BJ (cell line): Measurements from ENCODE around the gene KIF17. TPM values are rescaled to one million over a fixed set of nuclear protein-coding genes. Genes with fewer than 3 reads are reported as not detected.

Experiments used
- CTCF ChIA-PET: fragments of 350-600 bp; formaldehyde crosslinking; extraction: SDS; loops from one replicate; lab custom pipeline; 2021; ENCODE audit warnings: antibody characterized with exemption, inconsistent platforms; lab: Yijun Ruan, JAX
- POLR2A ChIA-PET: fragments of 300-600 bp; sonication (Branson Sonifier 250); formaldehyde crosslinking; extraction: SDS; loops from one replicate; lab custom pipeline; 2021; ENCODE audit warnings: antibody characterized with exemption; lab: Charles Lee
- DNase-seq: peaks from one replicate; pipeline ENCODE4 v3.0.0-alpha.2; 2011; ENCODE audit warnings: low read depth
- H3K27me3 ChIP-seq: 2 replicates; pipeline ENCODE4 v1.6.0; 2011; ENCODE audit warnings: low read length; ENCODE audit not compliant: control insufficient read depth, insufficient read depth
- H3K36me3 ChIP-seq: 2 replicates; pipeline ENCODE4 v1.5.1; 2011; ENCODE audit warnings: low read length; ENCODE audit not compliant: control insufficient read depth, insufficient read depth
- H3K4me3 ChIP-seq: 2 replicates; pipeline ENCODE4 v1.5.1; 2011; ENCODE audit warnings: low read depth, mild to moderate bottlenecking, control low read depth, low read length
- polyA plus RNA-seq: library from polyadenylated mRNA; depleted of rRNA; stranded (reverse); fragments of >200 nt; gene quantifications from 2 replicates; pipeline ENCODE4 v1.2.3, GENCODE V29; 2011
- TF ChIP-seq, protein P1 (sequence below): IDR thresholded peaks from 2 replicates; pipeline ENCODE4 v1.5.1; 2011; ENCODE audit warnings: low read depth, mild to moderate bottlenecking, control low read depth, inconsistent platforms, low read length, moderate library complexity; ENCODE audit not compliant: insufficient read depth

KIF17 gene
- polyA plus RNA-seq, 1 experiment: 3.7 TPM

GRCh38 chr1:20668581-20668980 lies 49.2 kb downstream of the KIF17 start:
- Histone ChIP-seq H3K36me3 (no peaks in the 10 kb centered on the region; the same call in 1 of the 2 replicates), H3K4me3 (no peak overlapping the region), H3K27me3 (no peaks in the 10 kb centered on the region)
- POLR2A ChIA-PET: no interaction called here
- TF ChIP-seq, protein P1, sequence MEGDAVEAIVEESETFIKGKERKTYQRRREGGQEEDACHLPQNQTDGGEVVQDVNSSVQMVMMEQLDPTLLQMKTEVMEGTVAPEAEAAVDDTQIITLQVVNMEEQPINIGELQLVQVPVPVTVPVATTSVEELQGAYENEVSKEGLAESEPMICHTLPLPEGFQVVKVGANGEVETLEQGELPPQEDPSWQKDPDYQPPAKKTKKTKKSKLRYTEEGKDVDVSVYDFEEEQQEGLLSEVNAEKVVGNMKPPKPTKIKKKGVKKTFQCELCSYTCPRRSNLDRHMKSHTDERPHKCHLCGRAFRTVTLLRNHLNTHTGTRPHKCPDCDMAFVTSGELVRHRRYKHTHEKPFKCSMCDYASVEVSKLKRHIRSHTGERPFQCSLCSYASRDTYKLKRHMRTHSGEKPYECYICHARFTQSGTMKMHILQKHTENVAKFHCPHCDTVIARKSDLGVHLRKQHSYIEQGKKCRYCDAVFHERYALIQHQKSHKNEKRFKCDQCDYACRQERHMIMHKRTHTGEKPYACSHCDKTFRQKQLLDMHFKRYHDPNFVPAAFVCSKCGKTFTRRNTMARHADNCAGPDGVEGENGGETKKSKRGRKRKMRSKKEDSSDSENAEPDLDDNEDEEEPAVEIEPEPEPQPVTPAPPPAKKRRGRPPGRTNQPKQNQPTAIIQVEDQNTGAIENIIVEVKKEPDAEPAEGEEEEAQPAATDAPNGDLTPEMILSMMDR: no peak
- no peak for DNase-seq
- CTCF ChIA-PET: no interaction called here

DNA sequence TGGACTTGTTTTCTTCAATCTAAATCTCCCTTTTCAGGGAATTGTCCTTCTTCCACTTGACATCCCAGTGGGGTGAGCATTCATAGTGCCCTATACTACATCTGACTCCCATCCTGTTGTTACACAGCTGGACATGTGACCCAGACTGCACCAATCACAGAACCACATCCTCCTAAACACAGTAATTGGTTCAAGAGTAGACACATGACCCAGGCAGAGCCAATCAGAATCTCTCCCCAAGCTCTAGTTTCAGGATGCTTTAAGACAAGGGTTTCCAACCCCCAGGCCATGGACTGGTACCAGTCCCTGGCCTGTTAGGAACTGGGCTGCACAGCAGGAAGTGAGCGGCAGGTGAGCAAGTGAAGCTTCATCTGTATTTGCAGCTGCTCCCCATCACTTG lies 51.0 kb downstream of the KIF17 start:
- no peak for DNase-seq
- ChIA-PET POLR2A (no interaction called here), CTCF (interaction anchor here (0.6 kb wide), 1 partner anchor 145 kb away, joined by 5 read pairs; no protein-coding TSS in a partner anchor)
- H3K4me3 ChIP-seq: no peak overlapping the region
- no peaks in the 10 kb centered on the region; the same call in 1 of the 2 replicates for H3K36me3 ChIP-seq
- TF ChIP-seq, protein P1: no peak
- no peaks in the 10 kb centered on the region for H3K27me3 ChIP-seq

- DNase-seq: no peak
- H3K36me3 ChIP-seq: no peaks in the 10 kb centered on the region
- H3K4me3 ChIP-seq: no peak overlapping the region
- H3K27me3 ChIP-seq: no peaks in the 10 kb centered on the region
- TF ChIP-seq, protein P1: no peak
- CTCF ChIA-PET: interaction anchor here (0.6 to 0.7 kb wide), 2 partner anchors 146 to 529 kb away, joined by 3 to 5 read pairs; no protein-coding TSS in a partner anchor
- POLR2A ChIA-PET: no interaction called here
Measured at GRCh38 chr1:20666146-20666545, 51.7 kb downstream of the KIF17 start.

GRCh38 chr1:20665726-20666125 lies 52.1 kb downstream of the KIF17 start:
- no peaks in the 10 kb centered on the region for H3K36me3 ChIP-seq
- ChIA-PET CTCF (interaction anchor here (0.7 kb wide), 1 partner anchor 529 kb away, joined by 3 read pairs; no protein-coding TSS in a partner anchor), POLR2A (interaction anchor here (0.7 kb wide), 1 partner anchor 622 kb away, joined by 19 read pairs; no protein-coding TSS in a partner anchor)
- TF ChIP-seq, protein P1: no peak
- no peaks in the 10 kb centered on the region for H3K27me3 ChIP-seq
- no peak for DNase-seq
- H3K4me3 ChIP-seq: no peak overlapping the region

DNA sequence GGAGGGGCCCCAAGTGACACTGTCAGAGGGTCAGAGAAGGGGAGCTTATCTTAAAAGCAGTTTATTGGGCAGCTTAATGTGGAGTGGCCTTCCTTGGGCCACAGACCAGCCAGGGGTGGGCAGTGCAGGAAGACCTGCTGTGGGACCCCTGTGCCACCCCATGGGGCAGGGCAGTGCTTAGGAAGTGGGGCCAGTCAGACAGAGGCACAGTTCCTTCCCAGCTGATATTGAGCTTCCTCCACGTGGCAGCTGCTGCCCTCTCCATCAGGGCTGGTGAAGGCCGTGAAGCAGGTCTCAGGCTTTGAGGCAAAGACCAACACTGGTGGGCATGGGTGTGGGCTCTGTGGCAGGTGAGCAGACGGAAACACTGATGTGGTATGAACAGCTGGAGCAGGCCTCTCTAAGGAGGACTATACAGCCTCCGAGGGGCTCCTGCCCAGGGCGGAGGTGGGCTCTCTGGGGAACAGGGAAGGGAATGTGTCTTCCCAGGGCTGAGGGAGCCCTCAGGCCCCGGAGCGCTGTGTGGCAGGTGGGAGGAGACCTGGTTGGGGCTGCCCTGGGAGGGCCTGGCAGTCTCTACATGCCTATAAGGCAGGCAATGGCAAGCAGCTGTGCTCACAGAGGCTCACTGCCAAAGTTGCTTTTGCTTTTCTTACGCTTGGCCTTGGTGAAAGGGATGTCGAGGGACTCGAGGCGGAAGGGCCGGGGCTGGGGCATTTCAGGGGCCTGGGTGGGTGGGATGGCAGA lies 53.7 kb downstream of the KIF17 start:
- Histone ChIP-seq H3K27me3 (no peaks in the 10 kb centered on the region), H3K4me3 (no peak overlapping the region), H3K36me3 (no peaks in the 10 kb centered on the region)
- TF ChIP-seq, protein P1: no peak
- ChIA-PET CTCF (no interaction called here), POLR2A (no interaction called here)
- no peak for DNase-seq
